Parathyroid adenoma (tissue), 2 donors: ENCODE measurements around the gene GNAI2.

Experiments
- H2AFZ ChIP-seq: fragments of 300-600 bp; sonication (generic); one replicate; pipeline ENCODE4 v1.7.0; 2017; ENCODE audit warnings: antibody characterized with exemption, mild to moderate bottlenecking
- H3K27ac ChIP-seq: fragments of 300-600 bp; sonication (generic); one replicate; pipeline ENCODE4 v1.7.0; 2017
- H3K27me3 ChIP-seq: fragments of 300-600 bp; sonication (generic); one replicate; pipeline ENCODE4 v1.7.0; 2017; ENCODE audit warnings: low read length; ENCODE audit not compliant: control insufficient read depth, insufficient read depth
- H3K36me3 ChIP-seq: fragments of 300-600 bp; sonication (generic); one replicate; pipeline ENCODE4 v1.7.0; 2017; ENCODE audit warnings: low read length; ENCODE audit not compliant: control insufficient read depth, insufficient read depth
- H3K4me1 ChIP-seq: fragments of 300-600 bp; sonication (generic); one replicate; pipeline ENCODE4 v1.7.0; 2017; ENCODE audit warnings: control low read depth
- H3K4me2 ChIP-seq: fragments of 300-600 bp; sonication (generic); one replicate; pipeline ENCODE4 v1.7.0; 2017; ENCODE audit warnings: low read length
- H3K4me3 ChIP-seq: fragments of 300-600 bp; sonication (generic); one replicate; pipeline ENCODE4 v1.7.0; 2017; ENCODE audit warnings: low read depth, low read length
- H3K79me2 ChIP-seq: fragments of 300-600 bp; sonication (generic); one replicate; pipeline ENCODE4 v1.7.0; 2017; ENCODE audit warnings: control low read depth
- H3K9ac ChIP-seq: fragments of 300-600 bp; sonication (generic); one replicate; pipeline ENCODE4 v1.7.0; 2017; ENCODE audit warnings: mild to moderate bottlenecking
- H3K9me3 ChIP-seq: fragments of 300-600 bp; sonication (generic); one replicate; pipeline ENCODE4 v1.7.0; 2017; ENCODE audit warnings: low read length; ENCODE audit not compliant: control insufficient read depth
- CTCF ChIP-seq: fragments of 300-600 bp; sonication (generic); IDR thresholded peaks from one replicate; pipeline ENCODE4 v1.7.0; 2017; ENCODE audit warnings: antibody characterized with exemption, mild to moderate bottlenecking
- donor health status: primary hyperparathyroidism.

GNAI2 gene

GRCh38 chr3:50238549-50239026 is 2.6 kb downstream of the GNAI2 start:
- no peaks in the 10 kb centered on the region for H3K27me3 ChIP-seq
- no peak overlapping the region for H3K9ac ChIP-seq
- peak overlapping the region; percentile 100 for H3K4me2 ChIP-seq
- peak overlapping the region; percentile 84 for H3K4me3 ChIP-seq
- peaks cover 64% of the 10 kb centered on the region for H3K79me2 ChIP-seq
- H3K9me3 ChIP-seq: no peaks in the 10 kb centered on the region
- peak overlapping the region; percentile 91 for H3K27ac ChIP-seq
- no peak for TF ChIP-seq CTCF
- H2AFZ ChIP-seq: no peak overlapping the region
- peaks cover 34% of the 10 kb centered on the region for H3K4me1 ChIP-seq
- no peaks in the 10 kb centered on the region for H3K36me3 ChIP-seq

- TF ChIP-seq CTCF: no peak
- no peaks in the 10 kb centered on the region for H3K27me3 ChIP-seq
- H3K36me3 ChIP-seq: no peaks in the 10 kb centered on the region
- H3K79me2 ChIP-seq: peaks cover 75% of the 10 kb centered on the region
- H3K9me3 ChIP-seq: no peaks in the 10 kb centered on the region
- no peak overlapping the region for H3K4me3 ChIP-seq
- no peak overlapping the region for H2AFZ ChIP-seq
- no peak overlapping the region for H3K27ac ChIP-seq
- no peak overlapping the region for H3K9ac ChIP-seq
- peaks cover 40% of the 10 kb centered on the region for H3K4me1 ChIP-seq
- H3K4me2 ChIP-seq: no peak overlapping the region
Observed at GRCh38 chr3:50239649-50240048, 3.6 kb downstream of the GNAI2 start.

GRCh38 chr3:50241163-50241562 is 5.2 kb downstream of the GNAI2 start:
- Histone ChIP-seq H3K79me2 (peaks cover 83% of the 10 kb centered on the region), H3K36me3 (no peaks in the 10 kb centered on the region), H3K4me1 (peaks cover 55% of the 10 kb centered on the region), H2AFZ (no peak overlapping the region), H3K9ac (no peak overlapping the region), H3K4me3 (no peak overlapping the region), H3K27ac (peak overlapping the region; percentile 45), H3K4me2 (no peak overlapping the region), H3K9me3 (no peaks in the 10 kb centered on the region), H3K27me3 (no peaks in the 10 kb centered on the region)
- TF ChIP-seq CTCF: no peak

- Histone ChIP-seq H3K4me1 (peaks cover 62% of the 10 kb centered on the region), H3K79me2 (peaks cover 76% of the 10 kb centered on the region), H3K27me3 (no peaks in the 10 kb centered on the region), H3K27ac (peak overlapping the region; percentile 45), H2AFZ (no peak overlapping the region), H3K4me2 (no peak overlapping the region), H3K36me3 (no peaks in the 10 kb centered on the region), H3K4me3 (no peak overlapping the region), H3K9ac (no peak overlapping the region), H3K9me3 (no peaks in the 10 kb centered on the region)
- TF ChIP-seq CTCF: no peak
Observed at GRCh38 chr3:50241713-50242380, 5.8 kb downstream of the GNAI2 start.

GRCh38 chr3:50242381-50242770 is 6.4 kb downstream of the GNAI2 start:
- no peak for TF ChIP-seq CTCF
- Histone ChIP-seq H3K4me2 (no peak overlapping the region), H3K4me1 (peaks cover 67% of the 10 kb centered on the region), H2AFZ (no peak overlapping the region), H3K36me3 (no peaks in the 10 kb centered on the region), H3K27ac (peak overlapping the region; percentile 97), H3K4me3 (no peak overlapping the region), H3K27me3 (no peaks in the 10 kb centered on the region), H3K79me2 (peaks cover 75% of the 10 kb centered on the region), H3K9ac (no peak overlapping the region), H3K9me3 (no peaks in the 10 kb centered on the region)
